Measurements from ENCODE around the gene RIBC1. TPM values are rescaled to one million over a fixed set of nuclear protein-coding genes. Genes with fewer than 3 reads are reported as not detected.

RIBC1 gene
- total RNA-seq, 5 donors from 2014 or later (not counting 1 experiment from before 2014, with no cell fraction given), result 1.5 to 2.7 (median 2.1) TPM

DNA sequence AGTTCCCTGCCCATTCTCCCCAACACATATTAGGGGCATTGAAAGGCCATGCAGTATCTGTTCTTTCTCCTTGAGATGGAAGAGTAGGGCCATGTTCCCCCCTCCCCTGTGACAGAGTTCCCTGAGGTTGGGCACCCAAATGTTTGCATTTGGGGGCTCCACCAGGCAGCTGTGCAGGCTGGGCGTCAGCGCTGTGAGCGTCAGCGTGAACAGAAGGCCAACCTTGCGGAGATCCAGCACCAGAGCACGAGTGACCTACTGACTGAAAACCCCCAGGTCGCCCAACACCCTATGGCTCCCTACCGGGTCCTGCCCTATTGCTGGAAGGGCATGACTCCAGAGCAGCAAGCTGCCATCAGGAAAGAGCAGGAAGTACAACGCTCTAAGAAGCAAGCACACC lies 7.6 kb downstream of the RIBC1 start:
- Mint-ChIP-seq H3K4me3 (no peak overlapping the region), H3K27me3 (peaks cover 0 to 4% of the 10 kb centered on the region in 2 donors), H3K27ac (no peak overlapping the region), H3K4me1 (peaks cover 13 to 18% (median 17%) of the 10 kb centered on the region in 3 donors), H3K9me3 (no peaks in the 10 kb centered on the region), H3K36me3 (peaks cover 14% of the 10 kb centered on the region)
- Histone ChIP-seq H3K4me1 (ENCODE audit: control insufficient read depth in 1 of 2, extremely low read depth in 1 of 2, insufficient read depth in 2 of 2, low read length in 2 of 2) (peaks cover 4 to 12% of the 10 kb centered on the region in 2 experiments), H3K27ac (ENCODE audit: low read length) (no peak overlapping the region), H3K9me3 (no peaks in the 10 kb centered on the region), H3K27me3 (replicated peaks in 1 of 2; ENCODE audit: control insufficient read depth in 2 of 2, extremely low read depth in 1 of 2, insufficient read depth in 2 of 2, low read length in 1 of 2) (no peaks in the 10 kb centered on the region), H3K36me3 (ENCODE audit: control insufficient read depth in 2 of 2, extremely low read depth in 1 of 2, insufficient read depth in 1 of 2, low read length in 1 of 2) (peaks cover 0 to 21% of the 10 kb centered on the region in 2 donors), H3K4me3 (ENCODE audit: control insufficient read depth in 1 of 2, extremely low read depth in 1 of 2, low read length in 1 of 2) (no peak overlapping the region)
- ATAC-seq (replicated peaks in 1 of 4) (no peak), DNase-seq (no peak)
- ChIA-PET CTCF (interaction anchor here in 1 of 2 donors (0.6 kb wide), 1 partner anchor 117 kb away, joined by 3 read pairs; no protein-coding TSS in a partner anchor), POLR2A (no interaction called here)
- 100% methylated on average over 1 of the region's 9 CpGs for WGBS (ENCODE audit: insufficient coverage)

DNA sequence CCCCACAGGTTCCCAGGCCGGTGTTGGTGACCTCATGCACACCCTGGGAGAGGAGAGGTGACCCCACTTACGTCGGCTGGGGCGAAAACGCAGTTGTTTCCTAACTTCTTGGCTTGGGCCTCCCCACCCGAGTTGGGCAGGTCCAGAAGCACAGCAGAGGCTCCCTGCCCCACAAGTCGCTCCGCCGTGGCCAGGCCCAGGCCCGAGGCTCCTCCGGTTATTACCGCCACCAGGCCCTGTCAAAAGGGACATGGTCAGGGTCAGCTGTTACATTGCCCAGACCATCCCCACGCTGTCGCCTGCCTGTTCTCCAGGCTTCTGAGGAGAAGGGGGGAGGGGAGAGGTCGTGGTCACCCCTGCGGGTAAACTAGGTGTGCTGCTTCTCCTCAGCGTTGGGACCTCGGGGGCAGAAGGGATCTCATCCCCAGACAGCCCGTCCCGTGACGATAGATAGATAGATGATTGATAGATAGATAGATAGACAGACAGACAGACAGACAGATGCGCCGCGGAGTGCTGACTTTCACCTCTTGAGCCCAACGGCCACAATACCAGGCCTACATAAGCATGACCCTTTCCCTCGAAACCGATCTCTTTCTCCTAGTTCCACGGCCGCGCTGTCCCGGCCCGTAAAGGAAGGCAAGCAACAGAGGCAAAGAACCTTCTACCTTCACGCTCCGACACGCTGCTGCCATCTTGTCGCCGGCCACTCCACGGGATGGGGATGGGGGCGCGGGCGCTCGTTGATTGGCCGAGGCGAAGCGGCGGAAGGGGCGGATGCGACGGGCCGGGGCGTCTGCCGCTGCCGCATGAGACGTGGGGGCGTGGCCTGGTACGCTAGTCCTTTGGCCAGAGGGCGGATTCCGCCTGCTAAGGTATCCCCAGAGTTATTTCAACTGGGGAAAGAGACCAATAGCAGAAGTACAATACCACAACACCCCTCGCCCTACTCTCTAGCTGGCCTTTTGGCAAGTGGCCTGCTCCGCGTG lies 11.3 kb downstream of the RIBC1 start, which contains the start of gene HSD17B10:
HSD17B10 (minus strand) TSS at position 720 of the 989 bp plus-strand sequence; CDS start at position 695, 25 bp downstream.
- ATAC-seq (replicated peaks in 1 of 4), result peak; percentile 97 to 99 (median 98)
- Histone ChIP-seq H3K9me3 (no peaks in the 10 kb centered on the region), H3K4me1 (ENCODE audit: control insufficient read depth in 1 of 2, extremely low read depth in 1 of 2, insufficient read depth in 2 of 2, low read length in 2 of 2) (peaks cover 4 to 14% of the 10 kb centered on the region in 2 experiments), H3K27me3 (replicated peaks in 1 of 2; ENCODE audit: control insufficient read depth in 2 of 2, extremely low read depth in 1 of 2, insufficient read depth in 2 of 2, low read length in 1 of 2) (no peaks in the 10 kb centered on the region), H3K36me3 (ENCODE audit: control insufficient read depth in 2 of 2, extremely low read depth in 1 of 2, insufficient read depth in 1 of 2, low read length in 1 of 2) (peaks cover 0 to 21% of the 10 kb centered on the region in 2 donors), H3K4me3 (ENCODE audit: control insufficient read depth in 1 of 2, extremely low read depth in 1 of 2, low read length in 1 of 2) (peak within 1 kb of the TSS; percentile 66 to 80), H3K27ac (ENCODE audit: low read length) (peak within 1 kb of the TSS; percentile 70)
- POLR2A ChIA-PET, result interaction anchor here (0.7 to 0.8 kb wide), 4 partner anchors 11 to 435 kb away, joined by 3 to 4 read pairs (median 4); partner anchors contain the start of genes RIBC1 (in 2 of the 2) and SMC1A (in 2 of the 2)
- Mint-ChIP-seq H3K9me3 (no peaks in the 10 kb centered on the region), H3K4me3 (peak within 1 kb of the TSS; percentile 93 to 95 (median 95)), H3K36me3 (peaks cover 14% of the 10 kb centered on the region), H3K27ac (peak within 1 kb of the TSS; percentile 90 to 94), H3K27me3 (peaks cover 0 to 10% of the 10 kb centered on the region in 2 donors), H3K4me1 (peaks cover 20 to 24% (median 24%) of the 10 kb centered on the region in 3 donors)
- CTCF ChIA-PET, result no interaction called here
- WGBS (ENCODE audit: insufficient coverage), result 9% methylated on average over 26 of the region's 61 CpGs
- peak; percentile 62 to 89 (median 80) for DNase-seq

DNA sequence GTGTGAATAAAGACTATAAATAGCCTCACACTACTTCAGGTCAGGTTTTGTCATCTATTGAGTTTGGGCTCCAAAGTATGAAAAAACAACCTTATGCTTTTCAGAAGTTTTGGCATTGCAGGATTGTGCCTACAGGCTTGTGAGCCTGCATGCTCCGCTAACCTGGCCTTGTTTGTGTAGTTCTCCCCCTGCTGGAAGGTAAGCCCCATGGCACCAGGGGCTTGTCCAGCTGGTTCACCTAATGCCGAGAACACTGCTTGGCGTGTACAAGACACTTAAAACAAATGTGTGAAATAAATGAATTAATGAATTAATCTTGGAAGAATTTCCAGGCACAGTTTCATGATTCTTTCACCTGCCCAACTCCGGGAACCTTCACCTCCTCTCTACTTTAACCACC lies 13.3 kb downstream of the RIBC1 start:
- no CpG with 5 or more reads among the region's 4 CpGs for WGBS (ENCODE audit: insufficient coverage)
- no peak overlapping the region for H3K27ac Mint-ChIP-seq
- peaks cover 0 to 6% of the 10 kb centered on the region in 2 experiments for H3K27me3 ChIP-seq (replicated peaks in 1 of 2; ENCODE audit: control insufficient read depth in 2 of 2, extremely low read depth in 1 of 2, insufficient read depth in 2 of 2, low read length in 1 of 2)
- peaks cover 7% of the 10 kb centered on the region for H3K36me3 Mint-ChIP-seq
- H3K4me3 ChIP-seq (ENCODE audit: control insufficient read depth in 1 of 2, extremely low read depth in 1 of 2, low read length in 1 of 2), result no peak overlapping the region
- ChIA-PET CTCF (interaction anchor here (0.6 to 2.5 kb wide), 9 partner anchors 10 to 366 kb away, joined by 3 to 11 read pairs (median 4); partner anchors contain the start of genes RIBC1 (in 1 of the 2) and SMC1A (in 1 of the 2)), POLR2A (interaction anchor here in 1 of 2 donors (1.5 kb wide), 1 partner anchor 13 kb away, joined by 3 read pairs; the partner anchor contains the start of genes RIBC1 and SMC1A)
- H3K27me3 Mint-ChIP-seq, result peaks cover 5 to 26% of the 10 kb centered on the region in 2 donors
- H3K36me3 ChIP-seq (ENCODE audit: control insufficient read depth in 2 of 2, extremely low read depth in 1 of 2, insufficient read depth in 1 of 2, low read length in 1 of 2), result peaks cover 0 to 9% of the 10 kb centered on the region in 2 donors
- H3K4me1 ChIP-seq (ENCODE audit: control insufficient read depth in 1 of 2, extremely low read depth in 1 of 2, insufficient read depth in 2 of 2, low read length in 2 of 2), result peaks cover 4 to 20% of the 10 kb centered on the region in 2 experiments
- no peaks in the 10 kb centered on the region for H3K9me3 ChIP-seq
- no peak overlapping the region for H3K27ac ChIP-seq (ENCODE audit: low read length)
- ATAC-seq (replicated peaks in 1 of 4) (peak; percentile 62 to 72 (median 68)), DNase-seq (peak; percentile 22 to 78 (median 47))
- peaks cover 20 to 30% (median 28%) of the 10 kb centered on the region in 3 donors for H3K4me1 Mint-ChIP-seq
- no peaks in the 10 kb centered on the region for H3K9me3 Mint-ChIP-seq
- no peak overlapping the region for H3K4me3 Mint-ChIP-seq

DNA sequence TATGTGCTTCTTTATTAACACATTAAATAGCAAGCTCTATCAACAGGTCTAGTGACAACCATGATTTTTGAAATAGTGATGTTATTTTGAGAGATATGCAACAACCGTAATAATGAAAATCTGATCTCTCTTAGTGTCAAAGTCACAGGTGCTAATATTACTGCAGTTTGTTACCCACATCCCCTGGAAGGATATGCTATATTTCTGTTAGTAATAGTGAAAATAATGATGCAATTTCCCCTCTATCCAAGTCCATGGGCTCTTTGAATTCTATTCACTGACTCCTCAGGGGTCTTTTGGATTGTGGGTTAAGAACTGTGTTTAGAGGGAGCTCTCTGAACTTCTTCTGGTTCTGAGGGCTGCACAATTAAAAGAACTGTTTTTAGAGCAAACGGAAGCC lies 14.5 kb downstream of the RIBC1 start:
- ATAC-seq (replicated peaks in 1 of 4), result no peak

DNA sequence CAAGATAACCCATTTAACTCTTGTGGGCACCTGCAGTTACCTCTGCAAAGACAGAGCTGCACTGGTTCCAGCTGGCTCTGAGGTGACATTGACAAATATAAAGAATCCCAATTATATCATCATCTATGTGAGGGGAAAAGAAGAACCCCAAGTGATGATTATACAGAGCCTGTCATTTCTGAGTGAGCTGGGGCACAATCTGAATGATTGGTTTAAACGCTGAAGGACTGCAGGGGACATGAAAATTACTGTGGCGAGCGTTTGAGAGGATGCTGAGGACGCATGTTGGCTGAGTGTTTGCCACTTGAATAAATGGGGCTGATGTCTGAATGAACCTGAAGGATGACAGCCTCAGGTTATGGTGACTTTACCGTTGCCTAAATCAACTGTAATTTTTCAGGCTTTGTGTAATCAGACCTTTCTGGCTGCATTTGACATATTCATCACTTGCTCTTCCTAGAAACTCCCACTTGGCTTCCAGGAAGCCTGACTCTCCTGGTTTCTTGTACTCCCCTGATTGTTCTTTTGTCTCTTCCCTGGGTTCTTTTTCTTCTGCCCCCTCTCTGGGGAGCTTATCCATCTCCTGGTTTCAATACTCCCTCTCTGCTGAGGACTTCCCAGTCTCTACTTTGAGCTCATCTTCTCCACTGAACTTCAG lies 15.6 kb downstream of the RIBC1 start:
- ATAC-seq (replicated peaks in 1 of 4) (no peak), DNase-seq (no peak)
- Mint-ChIP-seq H3K27ac (no peak overlapping the region), H3K4me3 (no peak overlapping the region), H3K4me1 (peaks cover 28 to 32% (median 30%) of the 10 kb centered on the region in 3 donors), H3K9me3 (no peaks in the 10 kb centered on the region), H3K36me3 (peaks cover 3% of the 10 kb centered on the region), H3K27me3 (peaks cover 5 to 26% of the 10 kb centered on the region in 2 donors)
- no peak overlapping the region for H3K27ac ChIP-seq (ENCODE audit: low read length)
- H3K36me3 ChIP-seq (ENCODE audit: control insufficient read depth in 2 of 2, extremely low read depth in 1 of 2, insufficient read depth in 1 of 2, low read length in 1 of 2), result no peaks in the 10 kb centered on the region
- peaks cover 4 to 32% of the 10 kb centered on the region in 2 experiments for H3K4me1 ChIP-seq (ENCODE audit: control insufficient read depth in 1 of 2, extremely low read depth in 1 of 2, insufficient read depth in 2 of 2, low read length in 2 of 2)
- H3K9me3 ChIP-seq, result no peaks in the 10 kb centered on the region
- 79% methylated on average over 3 of the region's 5 CpGs for WGBS (ENCODE audit: insufficient coverage)
- CTCF ChIA-PET, result interaction anchor here (0.6 to 1.1 kb wide), 2 partner anchors 121 to 142 kb away, joined by 3 read pairs; no protein-coding TSS in a partner anchor
- POLR2A ChIA-PET, result no interaction called here
- H3K27me3 ChIP-seq (replicated peaks in 1 of 2; ENCODE audit: control insufficient read depth in 2 of 2, extremely low read depth in 1 of 2, insufficient read depth in 2 of 2, low read length in 1 of 2), result peaks cover 0 to 10% of the 10 kb centered on the region in 2 experiments
- H3K4me3 ChIP-seq (ENCODE audit: control insufficient read depth in 1 of 2, extremely low read depth in 1 of 2, low read length in 1 of 2), result no peak overlapping the region

More for the DNA sequence above, 14.5 kb downstream of the RIBC1 start:
- no peak overlapping the region for H3K27ac Mint-ChIP-seq
- H3K27me3 Mint-ChIP-seq, result peaks cover 5 to 26% of the 10 kb centered on the region in 2 donors
- peaks cover 4 to 30% of the 10 kb centered on the region in 2 experiments for H3K4me1 ChIP-seq (ENCODE audit: control insufficient read depth in 1 of 2, extremely low read depth in 1 of 2, insufficient read depth in 2 of 2, low read length in 2 of 2)
- WGBS (ENCODE audit: insufficient coverage), result no CpG with 5 or more reads among the region's 2 CpGs
- H3K27me3 ChIP-seq (replicated peaks in 1 of 2; ENCODE audit: control insufficient read depth in 2 of 2, extremely low read depth in 1 of 2, insufficient read depth in 2 of 2, low read length in 1 of 2), result peaks cover 0 to 10% of the 10 kb centered on the region in 2 experiments
- H3K9me3 Mint-ChIP-seq, result no peaks in the 10 kb centered on the region
- CTCF ChIA-PET, result interaction anchor here (1.0 to 2.5 kb wide), 3 partner anchors 14 to 124 kb away, joined by 4 to 11 read pairs (median 4); partner anchors contain the start of genes RIBC1 (in 1 of the 2) and SMC1A (in 1 of the 2)
- H3K4me3 Mint-ChIP-seq, result no peak overlapping the region
- H3K4me3 ChIP-seq (ENCODE audit: control insufficient read depth in 1 of 2, extremely low read depth in 1 of 2, low read length in 1 of 2), result no peak overlapping the region
- POLR2A ChIA-PET, result no interaction called here
- no peak overlapping the region for H3K27ac ChIP-seq (ENCODE audit: low read length)
- no peaks in the 10 kb centered on the region for H3K9me3 ChIP-seq
- H3K4me1 Mint-ChIP-seq, result peaks cover 30 to 34% (median 30%) of the 10 kb centered on the region in 3 donors
- H3K36me3 ChIP-seq (ENCODE audit: control insufficient read depth in 2 of 2, extremely low read depth in 1 of 2, insufficient read depth in 1 of 2, low read length in 1 of 2), result peaks cover 0 to 1% of the 10 kb centered on the region in 2 donors
- H3K36me3 Mint-ChIP-seq, result peaks cover 3% of the 10 kb centered on the region
- no peak for DNase-seq

Data from T-cell (primary cell).